AG08396 (cell line): ENCODE data around the gene FSHB.
"Not testable (repeated sequence)": the region's sequence is repeated elsewhere in the genome, so short reads cannot be mapped to it uniquely, and the experiment has no call there.

Experiments
- DNase-seq: peaks from one replicate; pipeline ENCODE4 v3.0.0; 2012; ENCODE audit warnings: low spot score, mixed read lengths

FSHB gene

DNA sequence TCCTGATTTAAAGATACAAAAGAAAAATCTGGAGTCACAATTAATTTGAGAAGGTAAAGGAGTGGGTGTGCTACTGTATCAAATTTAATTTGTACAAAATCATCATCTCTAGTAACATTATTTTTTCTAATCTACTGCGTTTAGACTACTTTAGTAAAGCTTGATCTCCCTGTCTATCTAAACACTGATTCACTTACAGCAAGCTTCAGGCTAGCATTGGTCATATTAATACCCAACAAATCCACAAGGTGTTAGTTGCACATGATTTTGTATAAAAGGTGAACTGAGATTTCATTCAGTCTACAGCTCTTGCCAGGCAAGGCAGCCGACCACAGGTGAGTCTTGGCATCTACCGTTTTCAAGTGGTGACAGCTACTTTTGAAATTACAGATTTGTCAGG, at the start of gene FSHB:
TSS of gene FSHB (plus strand) at position 301 of the 400 bp plus-strand sequence. CDS start 889 bp downstream, outside the sequence.
- DNase-seq: no peak

GRCh38 chr11:30186748-30187147, 44.1 kb upstream of the FSHB start:
- DNase-seq: no peak

DNA sequence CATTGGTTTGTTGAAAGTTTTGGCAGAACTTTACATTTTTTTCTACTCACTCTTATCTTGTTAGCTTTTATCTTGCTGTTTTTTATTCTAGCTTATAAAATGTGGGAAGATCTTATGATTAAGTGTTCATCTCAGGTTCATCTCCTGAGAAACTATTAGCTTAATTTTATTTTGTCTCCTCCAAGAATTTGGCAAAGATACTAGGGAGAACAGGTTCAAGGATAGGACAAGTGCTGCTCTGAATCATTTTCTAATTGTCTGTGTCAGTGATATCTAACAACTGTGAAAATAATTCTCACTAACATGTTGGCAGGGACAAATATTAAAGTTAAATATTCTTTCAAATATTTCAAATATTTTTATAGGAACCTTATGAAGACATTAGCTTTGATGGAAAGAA, 38.2 kb upstream of the FSHB start:
- no peak for DNase-seq

- peak; percentile 31 for DNase-seq
Observed at GRCh38 chr11:30196400-30197206, 34.2 kb upstream of the FSHB start.

- no peak for DNase-seq
Observed at GRCh38 chr11:30197869-30198268, 32.9 kb upstream of the FSHB start.

- not testable (repeated sequence) for DNase-seq
Observed at GRCh38 chr11:30202989-30203388, 27.8 kb upstream of the FSHB start.

DNA sequence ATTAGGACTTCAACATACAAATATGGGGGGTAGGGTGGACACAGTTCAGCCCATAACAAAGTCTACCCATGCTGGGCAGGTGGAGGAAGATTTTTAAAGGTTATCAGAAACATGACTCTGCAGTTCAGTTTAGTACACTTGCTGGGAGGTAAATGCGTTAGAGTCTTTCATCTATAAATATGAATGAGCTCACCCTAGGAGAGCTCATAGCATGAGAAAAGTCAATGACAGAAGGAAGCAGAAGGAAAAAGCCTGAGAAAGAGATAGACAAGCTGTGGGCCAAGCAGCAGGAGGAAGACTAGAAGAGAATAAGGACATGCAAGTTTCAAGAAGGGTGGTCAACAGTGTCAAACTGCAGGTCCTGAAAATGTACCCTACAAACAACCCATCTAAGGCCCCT, 27.0 kb upstream of the FSHB start:
- no peak for DNase-seq

GRCh38 chr11:30206249-30206996, 24.4 kb upstream of the FSHB start:
- DNase-seq: no peak

DNA sequence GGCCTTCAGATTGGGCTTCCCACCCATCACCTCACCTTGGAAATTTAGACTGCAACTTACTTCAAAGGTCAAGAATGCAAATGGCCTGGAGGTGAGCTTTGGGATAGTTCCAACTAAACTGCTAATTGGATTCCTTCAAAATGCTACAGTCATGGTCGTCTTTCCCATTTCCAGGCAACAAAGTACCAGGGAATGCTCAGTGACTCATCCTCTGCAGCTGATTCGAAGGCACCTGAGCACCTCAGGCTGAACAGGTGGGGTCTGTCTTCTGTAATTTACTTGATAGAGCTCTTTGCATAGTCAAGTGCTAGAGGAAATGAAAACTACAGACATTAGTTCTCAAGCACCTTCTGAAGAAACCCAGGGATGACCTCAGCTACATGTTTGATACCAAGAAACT, 20.5 kb upstream of the FSHB start:
- DNase-seq: no peak

DNA sequence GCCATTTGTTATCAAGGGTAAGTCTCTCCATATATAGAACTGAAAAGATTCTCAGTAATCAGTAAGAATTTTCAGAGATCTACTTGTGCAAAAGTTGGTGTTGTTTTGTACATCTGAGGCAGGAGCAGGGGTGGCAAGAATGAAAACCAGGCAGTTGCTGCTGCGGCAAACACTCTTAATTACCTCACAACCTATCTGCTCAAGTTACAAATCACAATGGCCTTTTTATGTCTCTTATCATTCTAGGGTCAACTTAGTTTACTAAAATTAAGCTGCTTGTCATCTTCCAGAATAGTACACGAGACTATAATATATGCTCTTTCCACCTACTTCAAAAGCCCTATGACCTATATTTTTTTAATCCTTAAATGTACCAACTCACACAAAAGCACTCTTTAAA, 14.3 kb upstream of the FSHB start:
- DNase-seq: no peak

DNA sequence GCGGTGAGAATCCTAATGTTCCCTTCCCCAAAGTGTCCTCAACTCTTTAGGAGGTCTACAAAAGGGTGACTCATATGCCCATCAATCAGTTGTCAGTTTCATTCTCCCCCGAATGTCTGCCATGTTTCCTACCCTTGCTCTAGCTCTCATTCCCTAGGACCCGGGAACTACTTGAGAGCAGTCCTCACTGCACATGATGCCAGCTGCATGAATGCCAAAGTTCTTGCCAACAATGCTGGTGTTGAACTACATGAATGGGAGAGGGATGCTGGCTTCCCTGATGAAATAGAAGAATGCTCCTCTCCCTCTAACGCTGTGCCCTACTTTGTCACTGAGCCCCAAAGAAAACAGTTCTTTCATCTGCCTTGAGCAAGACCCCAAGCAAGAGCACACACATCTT, 12.5 kb upstream of the FSHB start:
- no peak for DNase-seq

DNA sequence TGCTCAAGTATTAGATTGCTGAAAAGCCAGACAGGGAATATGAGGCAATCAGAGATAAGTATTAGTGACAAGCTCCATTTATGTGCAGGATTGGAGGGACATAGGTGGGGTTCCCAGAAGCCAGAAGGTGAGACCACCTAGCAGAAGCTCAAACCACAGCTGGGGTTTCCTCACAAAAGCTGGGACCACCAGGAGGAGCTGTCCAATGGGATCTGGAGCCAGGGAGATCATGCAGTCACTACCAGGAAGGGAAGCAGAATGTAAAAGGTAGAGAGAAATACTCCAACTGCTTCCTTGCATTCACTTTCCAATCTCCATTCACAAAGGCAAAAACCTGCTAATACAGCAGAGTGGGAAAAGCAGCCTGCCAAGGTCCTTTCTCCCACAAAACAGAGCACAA, 5.2 kb upstream of the FSHB start:
- DNase-seq: no peak

DNA sequence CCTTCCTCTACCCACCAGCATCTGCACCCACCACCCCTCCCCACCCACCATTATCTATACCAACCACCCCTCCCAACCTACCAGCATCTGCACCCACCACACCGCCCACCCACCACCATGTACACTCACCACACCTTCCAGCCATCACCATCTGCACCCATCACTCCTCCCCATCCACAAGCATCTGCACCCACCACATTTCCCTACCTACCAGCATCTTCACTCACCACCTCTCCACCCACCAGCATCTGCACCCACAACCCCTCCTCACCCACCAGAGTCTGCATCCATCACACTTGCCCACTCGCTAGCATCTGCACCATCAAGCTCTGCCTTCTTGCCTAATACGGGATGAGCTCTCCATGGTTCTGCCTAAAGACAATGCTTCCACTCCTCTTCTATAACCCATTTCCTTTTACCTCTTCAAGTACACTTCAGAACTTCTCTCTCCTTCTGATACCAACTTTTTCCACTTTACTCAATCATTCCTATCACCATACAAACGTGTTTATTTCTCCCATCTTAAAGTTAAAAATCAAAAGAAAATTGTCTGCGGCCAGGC, 2.4 kb upstream of the FSHB start:
- no peak for DNase-seq

GRCh38 chr11:30239025-30239424, 8.2 kb downstream of the FSHB start:
- DNase-seq: no peak

- DNase-seq: peak; percentile 7
Observed at GRCh38 chr11:30244265-30244664, 13.5 kb downstream of the FSHB start.

GRCh38 chr11:30245621-30246020, 14.8 kb downstream of the FSHB start:
- DNase-seq: no peak

- no peak for DNase-seq
Observed at GRCh38 chr11:30254307-30255298, 23.8 kb downstream of the FSHB start.

DNA sequence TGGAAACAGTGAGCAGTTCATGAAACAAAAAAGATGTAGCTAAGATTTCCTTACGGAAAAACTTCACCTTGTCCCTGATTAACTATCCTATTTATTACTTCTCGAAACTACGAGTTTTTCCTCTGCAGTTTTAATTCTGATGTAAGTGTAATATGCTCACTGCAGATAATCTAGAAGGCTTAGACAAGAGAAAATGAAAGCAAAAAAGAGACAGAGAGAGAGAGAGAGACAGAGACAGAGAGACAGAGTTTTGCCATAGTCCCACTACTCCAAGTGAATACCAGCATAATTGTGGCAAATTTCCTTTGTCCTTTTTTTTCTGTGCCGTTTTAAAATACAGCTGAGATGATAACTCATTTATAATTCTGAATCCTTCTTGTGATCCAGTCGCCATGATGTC, 24.8 kb downstream of the FSHB start:
- no peak for DNase-seq

- DNase-seq: no peak
Observed at GRCh38 chr11:30257058-30257457, 26.2 kb downstream of the FSHB start.

- DNase-seq: no peak
Observed at GRCh38 chr11:30258679-30259078, 27.9 kb downstream of the FSHB start.

DNA sequence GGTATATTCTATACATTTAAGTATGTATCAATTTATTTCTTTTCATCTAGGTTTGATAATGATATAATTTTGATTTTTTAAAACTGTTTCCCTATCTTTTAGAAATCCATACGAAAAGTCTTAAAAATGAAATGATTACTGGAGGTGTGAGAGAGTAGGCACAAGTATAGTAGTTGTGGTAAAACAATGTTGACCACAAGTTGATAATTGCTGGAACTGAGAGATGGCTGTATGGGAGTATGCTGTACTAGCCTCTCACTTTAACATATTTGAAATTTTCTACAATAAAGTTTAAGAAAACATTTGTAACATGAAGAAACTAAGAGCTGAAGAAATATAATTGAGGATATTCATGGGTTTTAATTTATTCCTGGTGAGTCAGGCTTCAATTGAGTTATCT, 30.0 kb downstream of the FSHB start:
- DNase-seq: no peak

DNA sequence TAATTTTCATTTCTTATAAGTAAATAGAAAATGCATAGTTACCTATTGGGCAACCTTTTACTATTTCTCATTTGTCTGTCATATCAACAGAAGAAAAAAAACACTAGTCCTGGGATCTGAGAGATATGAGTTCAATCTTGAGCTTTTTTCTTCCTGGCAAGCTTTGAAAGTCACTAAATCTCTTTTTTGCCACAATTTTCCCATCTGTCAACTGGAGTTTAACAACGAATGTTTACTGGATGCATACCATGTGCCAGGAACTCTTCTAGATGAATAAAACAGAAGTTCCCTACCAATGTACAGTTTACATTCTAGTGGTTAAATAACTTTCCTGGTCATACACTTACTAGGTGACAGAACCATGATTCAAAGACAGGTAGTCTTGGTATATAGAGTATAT, 31.0 kb downstream of the FSHB start:
- DNase-seq: no peak
